ENCODE results near the gene OPN1MW. TPM values are rescaled to one million over a fixed set of nuclear protein-coding genes. Genes with fewer than 3 reads are reported as not detected.
"Not testable (repeated sequence)": the region's sequence is repeated elsewhere in the genome, so short reads cannot be mapped to it uniquely, and the experiment has no call there.

Gene OPN1MW
- polyA plus RNA-seq, 3 donors: not detected

DNA sequence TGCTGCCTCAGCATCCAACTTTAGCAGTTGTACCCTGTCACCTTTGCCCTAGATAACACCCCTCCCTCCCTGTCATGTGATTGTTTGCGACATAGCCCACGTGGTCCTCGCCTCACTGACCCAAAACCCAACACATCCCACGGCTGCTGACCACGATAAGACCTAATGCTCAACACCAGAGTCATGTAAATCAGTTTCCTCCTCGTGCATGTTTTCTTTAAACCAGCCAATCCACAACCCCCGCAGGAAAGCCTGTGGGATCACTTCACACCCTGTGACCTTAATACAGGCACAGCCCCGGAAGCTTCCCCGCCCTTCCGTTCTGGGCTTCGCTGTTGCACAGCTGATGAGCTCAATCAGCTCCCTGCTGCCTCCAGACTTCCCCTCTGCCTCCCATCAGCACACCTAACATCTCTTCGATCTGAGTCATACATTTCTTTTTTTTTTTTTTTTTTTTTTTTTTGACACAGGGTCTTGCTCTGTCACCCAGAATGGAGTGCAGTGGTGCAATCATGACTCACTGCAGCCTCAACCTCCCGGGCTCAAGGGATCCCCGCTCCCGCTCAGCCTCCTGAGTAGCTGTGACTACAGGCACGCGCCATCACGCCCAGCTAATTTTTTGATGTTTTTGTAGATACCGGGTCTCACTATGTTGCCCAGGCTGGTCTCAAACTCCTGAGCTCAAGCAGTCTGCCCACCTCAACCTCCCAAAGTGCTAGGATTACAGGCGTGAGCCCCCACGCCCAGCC, 27.4 kb downstream of the OPN1MW start:
- H3K27ac ChIP-seq (ENCODE audit: low read depth in 1 of 2, low read length in 2 of 2); H4K20me1 ChIP-seq (ENCODE audit: insufficient read depth, low read length); H3K36me3 Mint-ChIP-seq; H3K79me2 ChIP-seq (ENCODE audit: insufficient read depth, low read length); H3K27me3 ChIP-seq (ENCODE audit: control insufficient read depth in 2 of 2, insufficient read depth in 2 of 2, low read length in 2 of 2); H3K27ac Mint-ChIP-seq; H3K9ac ChIP-seq (ENCODE audit: insufficient read depth, low read length, poor library complexity, severe bottlenecking); H3K4me1 ChIP-seq (ENCODE audit: control insufficient read depth in 1 of 2, insufficient read depth in 2 of 2, low read length in 2 of 2); H3K4me1 Mint-ChIP-seq; H3K4me3 ChIP-seq (replicated peaks in 1 of 3; ENCODE audit: low read depth in 2 of 3, low read length in 3 of 3); H2AFZ ChIP-seq (ENCODE audit: insufficient read depth, low read depth, low read length, poor library complexity, severe bottlenecking); H3K36me3 ChIP-seq (replicated peaks in 1 of 2; ENCODE audit: control insufficient read depth in 1 of 2, insufficient read depth in 2 of 2, low read length in 2 of 2); DNase-seq; intact Hi-C loops (cut with micrococcal nuclease); H3K9me3 Mint-ChIP-seq; H3K27me3 Mint-ChIP-seq (ENCODE audit: low read depth in 3 of 3); H3K4me3 Mint-ChIP-seq; H3K9me3 ChIP-seq (replicated peaks in 1 of 2; ENCODE audit: control insufficient read depth in 1 of 2, insufficient read depth in 1 of 2, low read length in 2 of 2); H3K4me2 ChIP-seq (replicated peaks; ENCODE audit: extremely low read depth, low read length, poor library complexity, severe bottlenecking): not testable (repeated sequence)
- no CpG with 5 or more reads among the region's 21 CpGs for WGBS (ENCODE audit: insufficient coverage)

DNA sequence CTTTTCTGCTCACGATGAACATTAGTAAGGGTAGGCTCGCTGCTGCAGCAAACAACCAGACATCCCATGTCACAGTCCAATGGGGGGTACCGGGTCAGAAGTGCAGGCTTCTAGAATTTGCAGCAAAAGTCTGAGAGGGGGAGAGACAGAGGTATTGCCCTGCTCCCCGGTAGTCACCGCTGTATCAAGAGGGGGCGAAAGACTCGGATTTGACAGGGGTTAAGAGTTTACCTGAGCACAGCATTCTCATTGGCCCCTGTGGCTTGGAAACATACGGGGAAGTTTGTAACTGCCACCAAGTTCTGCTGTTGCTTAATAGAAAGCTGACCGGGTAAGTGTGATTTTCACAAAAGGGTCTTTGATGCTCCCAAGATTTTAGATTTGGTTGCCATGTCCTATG, 28.7 kb downstream of the OPN1MW start:
- H3K4me3 Mint-ChIP-seq; H3K27me3 ChIP-seq (ENCODE audit: control insufficient read depth in 2 of 2, insufficient read depth in 2 of 2, low read length in 2 of 2); H3K36me3 Mint-ChIP-seq; H3K36me3 ChIP-seq (replicated peaks in 1 of 2; ENCODE audit: control insufficient read depth in 1 of 2, insufficient read depth in 2 of 2, low read length in 2 of 2); H2AFZ ChIP-seq (ENCODE audit: insufficient read depth, low read depth, low read length, poor library complexity, severe bottlenecking); H3K9me3 ChIP-seq (replicated peaks in 1 of 2; ENCODE audit: control insufficient read depth in 1 of 2, insufficient read depth in 1 of 2, low read length in 2 of 2); H3K4me3 ChIP-seq (replicated peaks in 1 of 3; ENCODE audit: low read depth in 2 of 3, low read length in 3 of 3); H3K4me2 ChIP-seq (replicated peaks; ENCODE audit: extremely low read depth, low read length, poor library complexity, severe bottlenecking); H4K20me1 ChIP-seq (ENCODE audit: insufficient read depth, low read length); H3K9ac ChIP-seq (ENCODE audit: insufficient read depth, low read length, poor library complexity, severe bottlenecking); H3K27ac ChIP-seq (ENCODE audit: low read depth in 1 of 2, low read length in 2 of 2); H3K9me3 Mint-ChIP-seq; H3K4me1 Mint-ChIP-seq; DNase-seq; H3K79me2 ChIP-seq (ENCODE audit: insufficient read depth, low read length); H3K27me3 Mint-ChIP-seq (ENCODE audit: low read depth in 3 of 3); intact Hi-C loops (cut with micrococcal nuclease); H3K4me1 ChIP-seq (ENCODE audit: control insufficient read depth in 1 of 2, insufficient read depth in 2 of 2, low read length in 2 of 2): not testable (repeated sequence)
- no CpG with 5 or more reads among the region's 9 CpGs for WGBS (ENCODE audit: insufficient coverage)
- H3K27ac Mint-ChIP-seq: peak overlapping the region in 3 of 7 donors; percentile 52 to 86 (median 68)

DNA sequence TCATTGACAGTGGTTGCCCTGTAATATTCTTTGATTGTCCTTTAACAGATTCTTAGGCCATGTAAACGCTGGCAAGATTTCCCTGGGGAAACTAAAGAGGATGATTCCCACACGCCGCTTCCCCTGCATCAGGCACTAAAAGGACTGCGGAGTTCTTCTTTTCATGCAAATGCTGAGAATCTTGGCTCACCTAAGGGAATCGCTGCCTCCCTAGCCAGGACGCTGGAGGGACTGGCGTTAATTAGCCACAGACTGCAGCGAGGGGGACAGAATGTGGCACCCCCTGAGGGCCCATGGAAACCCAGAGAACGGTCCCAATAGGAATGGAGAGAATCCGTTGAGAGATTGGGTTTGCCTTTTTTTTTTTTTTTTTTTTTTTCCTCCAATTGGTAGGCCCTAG, 29.1 kb downstream of the OPN1MW start:
- H3K27ac Mint-ChIP-seq: peak overlapping the region in 1 of 7 donors; percentile 68
- H3K36me3 ChIP-seq (replicated peaks in 1 of 2; ENCODE audit: control insufficient read depth in 1 of 2, insufficient read depth in 2 of 2, low read length in 2 of 2); DNase-seq; H2AFZ ChIP-seq (ENCODE audit: insufficient read depth, low read depth, low read length, poor library complexity, severe bottlenecking); H3K27me3 Mint-ChIP-seq (ENCODE audit: low read depth in 3 of 3); H3K9me3 Mint-ChIP-seq; H3K4me3 ChIP-seq (replicated peaks in 1 of 3; ENCODE audit: low read depth in 2 of 3, low read length in 3 of 3); H3K27ac ChIP-seq (ENCODE audit: low read depth in 1 of 2, low read length in 2 of 2); H3K4me1 ChIP-seq (ENCODE audit: control insufficient read depth in 1 of 2, insufficient read depth in 2 of 2, low read length in 2 of 2); H3K27me3 ChIP-seq (ENCODE audit: control insufficient read depth in 2 of 2, insufficient read depth in 2 of 2, low read length in 2 of 2); intact Hi-C loops (cut with micrococcal nuclease); H3K36me3 Mint-ChIP-seq; H3K4me1 Mint-ChIP-seq; H3K4me2 ChIP-seq (replicated peaks; ENCODE audit: extremely low read depth, low read length, poor library complexity, severe bottlenecking); H3K79me2 ChIP-seq (ENCODE audit: insufficient read depth, low read length); H3K9ac ChIP-seq (ENCODE audit: insufficient read depth, low read length, poor library complexity, severe bottlenecking); H3K4me3 Mint-ChIP-seq; H4K20me1 ChIP-seq (ENCODE audit: insufficient read depth, low read length); H3K9me3 ChIP-seq (replicated peaks in 1 of 2; ENCODE audit: control insufficient read depth in 1 of 2, insufficient read depth in 1 of 2, low read length in 2 of 2): not testable (repeated sequence)
- no CpG with 5 or more reads among the region's 10 CpGs for WGBS (ENCODE audit: insufficient coverage)

DNA sequence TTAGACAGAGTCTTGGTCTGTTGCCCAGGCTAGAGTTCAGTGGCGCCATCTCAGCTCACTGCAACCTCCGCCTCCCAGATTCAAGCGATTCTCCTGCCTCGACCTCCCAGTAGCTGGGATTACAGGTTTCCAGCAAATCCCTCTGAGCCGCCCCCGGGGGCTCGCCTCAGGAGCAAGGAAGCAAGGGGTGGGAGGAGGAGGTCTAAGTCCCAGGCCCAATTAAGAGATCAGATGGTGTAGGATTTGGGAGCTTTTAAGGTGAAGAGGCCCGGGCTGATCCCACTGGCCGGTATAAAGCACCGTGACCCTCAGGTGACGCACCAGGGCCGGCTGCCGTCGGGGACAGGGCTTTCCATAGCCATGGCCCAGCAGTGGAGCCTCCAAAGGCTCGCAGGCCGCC, 37.1 kb downstream of the OPN1MW start, which contains the start of gene OPN1MW2:
TSS of gene OPN1MW2 (plus strand) at position 301 of the 400 bp plus-strand sequence. CDS start at position 361, 60 bp downstream.
- H3K27ac Mint-ChIP-seq; H3K9ac ChIP-seq (ENCODE audit: insufficient read depth, low read length, poor library complexity, severe bottlenecking); H3K36me3 ChIP-seq (replicated peaks in 1 of 2; ENCODE audit: control insufficient read depth in 1 of 2, insufficient read depth in 2 of 2, low read length in 2 of 2); H3K4me3 Mint-ChIP-seq; H3K9me3 Mint-ChIP-seq; H3K4me1 Mint-ChIP-seq; H3K27me3 ChIP-seq (ENCODE audit: control insufficient read depth in 2 of 2, insufficient read depth in 2 of 2, low read length in 2 of 2); H3K9me3 ChIP-seq (replicated peaks in 1 of 2; ENCODE audit: control insufficient read depth in 1 of 2, insufficient read depth in 1 of 2, low read length in 2 of 2); H3K4me3 ChIP-seq (replicated peaks in 1 of 3; ENCODE audit: low read depth in 2 of 3, low read length in 3 of 3); intact Hi-C loops (cut with micrococcal nuclease); H3K27me3 Mint-ChIP-seq (ENCODE audit: low read depth in 3 of 3); H3K4me1 ChIP-seq (ENCODE audit: control insufficient read depth in 1 of 2, insufficient read depth in 2 of 2, low read length in 2 of 2); DNase-seq; H4K20me1 ChIP-seq (ENCODE audit: insufficient read depth, low read length); H2AFZ ChIP-seq (ENCODE audit: insufficient read depth, low read depth, low read length, poor library complexity, severe bottlenecking); H3K36me3 Mint-ChIP-seq; H3K27ac ChIP-seq (ENCODE audit: low read depth in 1 of 2, low read length in 2 of 2); H3K4me2 ChIP-seq (replicated peaks; ENCODE audit: extremely low read depth, low read length, poor library complexity, severe bottlenecking); H3K79me2 ChIP-seq (ENCODE audit: insufficient read depth, low read length): not testable (repeated sequence)
- WGBS (ENCODE audit: insufficient coverage): no CpG with 5 or more reads among the region's 16 CpGs
